OCI-M2 (cell line): Measurements from ENCODE around the gene TNS2.
"Not testable (repeated sequence)": the region's sequence is repeated elsewhere in the genome, so short reads cannot be mapped to it uniquely, and the experiment has no call there.

Experiments used
- DNase-seq: peaks from one replicate; lab custom pipeline; 2025; ENCODE audit not compliant: unreplicated experiment; lab: John Stamatoyannopoulos, UW

Gene TNS2

GRCh38 chr12:53049571-53050318 is at the start of gene TNS2:
TNS2 (plus strand) TSS chr12:53050065; CDS start chr12:53050186, 121 bp downstream.
- no peak for DNase-seq

DNA sequence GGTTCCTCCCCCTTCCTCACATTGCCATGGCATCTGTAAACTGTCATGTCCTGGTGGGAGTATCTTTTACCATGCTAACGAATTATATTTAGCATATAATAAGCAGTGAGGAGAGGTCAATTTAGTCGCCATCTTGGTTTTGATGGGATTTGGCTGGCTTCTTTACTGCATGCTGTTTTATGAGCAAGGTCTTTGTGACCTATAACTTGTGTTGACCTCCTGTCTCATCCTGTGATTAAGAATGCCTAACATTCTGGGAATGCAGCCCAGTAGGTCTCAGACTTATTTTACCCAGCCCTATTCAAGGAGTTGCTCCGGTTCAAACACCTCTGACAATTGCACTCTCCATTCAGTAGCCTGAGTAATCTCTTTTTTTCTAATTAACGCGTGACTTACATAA is 45.7 kb upstream of the TNS2 start:
- DNase-seq = no peak

DNA sequence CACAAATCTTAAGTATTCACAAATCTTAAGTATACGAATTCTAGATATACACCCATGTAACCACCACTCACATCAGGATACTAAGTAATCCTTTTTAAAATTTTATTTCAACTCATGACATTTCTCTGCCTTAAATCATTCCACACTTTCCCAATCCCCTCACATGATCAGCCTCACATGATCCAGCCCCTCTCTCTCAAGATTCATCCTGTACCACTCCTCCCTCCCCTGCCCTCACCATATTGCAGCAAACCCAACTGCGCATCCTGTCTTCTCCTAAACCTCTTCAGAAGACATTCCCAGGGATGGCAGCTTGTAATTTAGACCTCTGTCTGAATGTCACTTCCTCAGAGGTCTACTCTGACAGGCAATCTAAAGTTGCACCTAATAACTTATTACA is 45.3 kb upstream of the TNS2 start:
- DNase-seq = no peak

GRCh38 chr12:53005215-53005985 is 44.5 kb upstream of the TNS2 start:
- DNase-seq = no peak

DNA sequence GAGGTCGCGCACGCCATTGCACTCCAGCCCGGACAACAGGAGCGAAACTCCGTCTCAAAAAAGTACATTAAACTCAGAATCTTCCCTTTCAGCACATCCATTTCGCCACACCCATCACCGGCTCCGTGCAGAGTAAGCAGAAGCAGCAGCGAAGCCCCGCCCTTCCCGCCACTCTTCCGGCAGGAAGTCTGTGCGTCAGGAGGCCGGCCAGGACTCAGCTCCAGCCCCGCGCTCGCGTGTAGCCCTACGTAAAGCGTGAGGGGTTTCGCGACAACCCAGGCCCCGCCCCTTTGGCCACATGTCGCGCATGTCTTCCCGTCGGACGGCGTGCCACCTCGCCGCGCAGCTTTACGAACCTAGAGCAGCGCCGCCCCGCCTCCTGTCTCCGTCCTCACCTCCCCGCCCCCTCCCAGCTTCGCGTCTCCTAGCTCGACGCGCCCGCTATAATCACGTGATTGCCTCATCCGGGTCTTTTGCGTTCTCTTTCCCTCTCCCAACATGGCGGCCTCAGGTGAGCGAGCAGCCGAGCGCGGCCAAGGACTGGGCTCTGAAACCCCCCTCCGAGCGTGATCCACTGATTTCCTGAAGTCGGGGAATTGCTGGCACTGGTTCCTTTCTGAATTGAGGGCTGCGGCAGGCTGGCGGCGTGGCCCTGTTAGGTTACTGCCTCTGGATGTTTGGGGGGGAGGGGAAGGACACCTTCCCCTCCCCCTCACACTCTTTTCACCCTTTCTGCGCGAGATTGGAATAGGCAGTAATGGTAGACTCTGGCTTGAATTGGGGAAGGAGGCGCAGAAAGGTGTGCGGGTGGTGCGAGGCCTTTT is 43.7 kb upstream of the TNS2 start, which contains the start of gene EIF4B:
TSS of gene EIF4B (plus strand) at position 471 of the 824 bp plus-strand sequence. CDS start at position 499, 28 bp downstream.
- DNase-seq = peak; percentile 86

DNA sequence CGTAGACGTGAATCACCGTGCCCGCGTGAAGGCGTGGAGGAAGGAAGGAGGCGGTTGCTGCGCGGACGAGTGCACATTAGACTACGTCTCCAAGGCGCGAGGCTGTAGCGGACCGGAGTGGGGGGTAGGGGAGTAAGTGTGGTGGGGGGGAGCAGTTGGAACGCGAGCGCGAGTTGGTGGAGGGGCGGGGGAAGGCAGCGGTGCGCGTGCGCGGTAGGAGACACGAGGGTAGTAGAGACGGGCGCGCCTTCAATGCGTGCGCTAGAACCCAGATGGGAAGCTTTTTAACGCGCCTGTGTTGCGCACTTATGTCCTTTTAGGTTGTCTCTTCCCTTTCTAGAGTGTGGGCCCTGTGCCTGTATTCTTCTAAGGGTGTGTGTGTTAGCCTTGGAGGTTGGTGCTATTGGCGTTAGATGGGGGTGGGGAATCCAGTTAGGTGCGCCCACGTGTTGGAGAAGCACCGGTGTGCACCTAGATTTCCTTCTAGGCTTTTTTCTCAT is 43.0 kb upstream of the TNS2 start:
- no peak for DNase-seq

- no peak for DNase-seq
Measured at GRCh38 chr12:53007343-53007742, 42.5 kb upstream of the TNS2 start.

DNA sequence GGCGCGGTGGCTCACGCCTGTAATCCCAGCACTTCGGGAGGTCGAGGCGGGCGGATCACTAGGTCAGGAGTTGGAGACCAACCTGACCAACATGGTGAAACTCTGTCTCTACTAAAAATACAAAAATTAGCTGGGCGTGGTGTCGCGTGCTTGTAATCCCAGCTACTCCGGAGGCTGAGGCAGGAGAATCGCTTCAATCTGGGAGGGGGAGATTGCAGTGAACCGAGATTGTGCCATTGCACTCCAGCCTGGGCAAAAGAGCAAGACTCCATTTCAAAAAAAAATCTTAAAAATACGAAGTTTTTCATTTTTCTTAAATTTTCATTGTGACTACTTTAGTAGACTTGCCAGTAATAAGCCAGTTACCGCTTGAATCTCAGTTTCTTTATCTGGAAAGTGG is 41.1 kb upstream of the TNS2 start:
- not testable (repeated sequence) for DNase-seq

- no peak for DNase-seq
Measured at GRCh38 chr12:53010955-53011354, 38.9 kb upstream of the TNS2 start.

DNA sequence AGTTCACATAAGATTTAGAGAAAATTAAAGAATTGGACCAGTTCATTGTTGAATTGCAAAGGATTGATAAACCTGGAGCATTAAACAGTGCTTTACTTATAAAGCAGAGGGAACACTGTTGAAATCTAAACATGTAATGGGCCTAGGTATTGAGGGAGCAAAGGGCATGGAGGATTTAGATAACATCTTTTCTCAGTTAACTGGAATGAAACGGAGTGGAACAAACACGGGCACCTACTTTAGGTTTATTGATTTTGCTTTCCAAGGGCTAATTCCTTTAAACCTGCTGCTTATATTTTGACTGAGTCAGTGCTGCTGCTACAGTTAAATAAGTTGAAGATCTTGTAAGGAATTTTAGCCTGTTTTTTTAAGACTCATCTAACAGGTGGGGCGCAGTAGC is 38.0 kb upstream of the TNS2 start:
- DNase-seq = no peak

DNA sequence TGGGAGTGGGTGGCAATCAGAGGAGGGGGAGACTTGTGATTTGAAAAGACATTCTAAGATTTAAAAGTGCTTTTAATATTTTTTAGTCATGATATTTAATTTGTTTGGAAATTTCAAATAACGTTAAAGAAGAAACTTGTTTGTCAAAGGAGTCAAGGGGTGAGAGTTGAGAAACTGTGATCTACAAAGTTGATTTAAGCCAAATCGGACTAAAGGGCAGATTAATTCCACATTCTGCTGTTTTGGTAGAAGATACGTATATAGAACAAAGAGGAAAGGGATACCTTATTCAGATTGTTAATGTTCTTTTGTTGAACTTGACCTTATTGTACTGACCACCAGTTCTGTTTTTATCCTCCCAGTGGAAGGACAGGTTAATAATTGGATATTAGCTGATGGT is 36.9 kb upstream of the TNS2 start:
- DNase-seq = no peak

- no peak for DNase-seq
Measured at GRCh38 chr12:53014709-53015108, 35.2 kb upstream of the TNS2 start.

DNA sequence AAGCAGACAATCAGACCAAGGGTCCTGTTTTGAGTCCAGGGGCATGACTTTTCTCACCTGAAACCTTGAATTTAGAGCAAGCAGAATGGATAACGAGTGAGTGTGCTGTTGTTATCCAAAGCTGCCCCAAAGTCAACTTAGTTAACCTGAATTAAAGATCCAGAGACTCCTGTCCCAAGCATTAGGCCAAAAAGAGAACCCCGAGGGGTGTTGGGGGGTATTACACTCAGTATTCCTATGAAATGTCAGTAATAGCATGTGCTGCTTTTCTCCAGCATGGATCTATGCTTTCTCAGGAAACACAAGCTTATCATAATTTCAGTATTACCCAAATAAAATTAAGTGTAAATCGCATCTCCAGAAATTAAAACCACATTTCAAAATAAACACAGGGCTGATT is 24.6 kb upstream of the TNS2 start:
- DNase-seq = no peak

DNA sequence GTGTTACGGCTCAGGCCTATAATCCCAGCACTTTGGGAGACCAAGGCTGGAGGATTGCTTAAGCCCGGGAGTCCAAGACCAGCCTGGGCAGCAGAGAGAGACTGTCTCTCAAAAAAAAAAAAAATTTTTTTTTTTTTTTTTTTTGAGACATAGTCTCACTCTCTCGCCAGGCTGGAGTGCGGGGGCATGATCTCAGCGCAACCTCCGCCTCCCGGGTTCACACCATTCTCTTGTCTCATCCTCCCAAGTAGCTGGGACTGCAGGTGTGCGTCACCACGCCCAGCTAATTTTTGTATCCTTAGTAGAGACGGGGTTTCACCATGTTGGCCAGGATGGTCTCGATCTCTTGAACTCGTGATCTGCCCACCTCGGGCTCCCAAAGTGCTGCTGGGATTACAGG is 22.9 kb upstream of the TNS2 start:
- DNase-seq = not testable (repeated sequence)

DNA sequence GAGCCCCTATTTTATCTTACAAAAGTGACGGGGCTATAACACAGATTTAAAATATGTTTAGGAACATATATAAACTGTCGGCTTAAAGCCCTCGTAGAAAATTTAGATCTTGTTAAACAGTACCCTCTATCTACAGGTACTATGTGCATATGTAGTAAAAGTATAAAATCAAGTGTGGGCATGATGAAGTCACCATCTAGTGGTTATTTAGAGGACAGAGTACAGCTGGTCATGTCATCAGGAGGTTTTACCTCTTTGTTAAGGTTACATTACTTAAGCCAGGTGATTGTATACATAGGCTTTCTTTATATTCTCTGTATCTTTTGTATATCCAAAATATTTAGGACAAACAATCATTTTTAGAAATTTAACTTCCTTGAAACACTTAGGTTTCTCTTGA is 18.2 kb upstream of the TNS2 start:
- DNase-seq = no peak

DNA sequence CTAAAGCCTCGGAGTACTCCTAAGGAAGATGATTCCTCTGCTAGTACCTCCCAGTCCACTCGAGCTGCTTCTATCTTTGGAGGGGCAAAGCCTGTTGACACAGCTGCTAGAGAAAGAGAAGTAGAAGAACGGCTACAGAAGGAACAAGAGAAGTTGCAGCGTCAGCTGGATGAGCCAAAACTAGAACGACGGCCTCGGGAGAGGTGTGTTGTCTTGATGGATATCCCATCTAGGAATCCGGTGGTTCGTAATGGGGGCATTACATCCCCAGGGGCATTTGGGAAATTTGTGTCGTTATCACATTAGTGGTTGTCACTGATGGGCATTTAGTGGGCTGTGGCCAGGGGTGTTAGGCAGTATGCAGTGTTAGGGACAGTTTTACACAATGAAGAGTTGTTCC is 16.0 kb upstream of the TNS2 start:
- not testable (repeated sequence) for DNase-seq

GRCh38 chr12:53034459-53034858 is 15.4 kb upstream of the TNS2 start:
- DNase-seq = no peak

GRCh38 chr12:53036802-53037201 is 13.1 kb upstream of the TNS2 start:
- no peak for DNase-seq

GRCh38 chr12:53039851-53040250 is 10.0 kb upstream of the TNS2 start:
- no peak for DNase-seq

GRCh38 chr12:53042607-53043454 is 7.0 kb upstream of the TNS2 start:
- no peak for DNase-seq
